Measurements from ENCODE around the gene CTSH. TPM values are rescaled to one million over a fixed set of nuclear protein-coding genes. Genes with fewer than 3 reads are reported as not detected.
"Not testable (repeated sequence)": the region's sequence is repeated elsewhere in the genome, so short reads cannot be mapped to it uniquely, and the experiment has no call there.

Gene CTSH
- polyA plus RNA-seq, 1 donor (not counting 4 experiments of a cell fraction or from before 2014, with no cell fraction given), result 23.0 TPM

GRCh38 chr15:78906316-78906620, 38.6 kb downstream of the CTSH start:
- Histone ChIP-seq H2AFZ (ENCODE audit: control insufficient read depth, low read length) (no peak overlapping the region), H4K20me1 (ENCODE audit: control insufficient read depth, extremely low read depth, insufficient read depth, low read length) (no peaks in the 10 kb centered on the region), H3K9me1 (ENCODE audit: control insufficient read depth, extremely low read depth, insufficient read depth, low read length) (no peaks in the 10 kb centered on the region), H3K9me3 (ENCODE audit: control insufficient read depth, low read depth, low read length) (no peaks in the 10 kb centered on the region), H3K9ac (ENCODE audit: control insufficient read depth, extremely low read depth, insufficient read depth, low read length) (no peak overlapping the region), H3K4me1 (ENCODE audit: control insufficient read depth, extremely low read depth, insufficient read depth, low read length) (no peaks in the 10 kb centered on the region), H3K27me3 (ENCODE audit: control insufficient read depth, extremely low read depth, insufficient read depth, low read length) (no peaks in the 10 kb centered on the region), H3K79me2 (ENCODE audit: control insufficient read depth, insufficient read depth, low read length) (no peaks in the 10 kb centered on the region), H3K27ac (ENCODE audit: control insufficient read depth, insufficient read depth, low read length) (no peak overlapping the region), H3K4me2 (ENCODE audit: control insufficient read depth, extremely low read depth, insufficient read depth, low read depth, low read length) (no peak overlapping the region), H3K4me3 (ENCODE audit: control insufficient read depth in 2 of 3, extremely low read depth in 1 of 3, insufficient read depth in 2 of 3, low read depth in 1 of 3, low read length in 3 of 3) (no peak overlapping the region), H3K36me3 (ENCODE audit: control insufficient read depth in 2 of 2, extremely low read depth in 1 of 2, insufficient read depth in 2 of 2, low read length in 2 of 2) (peaks cover 25 to 31% of the 10 kb centered on the region in 2 experiments)
- FAIRE-seq, result no peak
- TF ChIP-seq EZH2 (IDR thresholded peaks at IDR 0.05; ENCODE audit: low read length) (no peak), CTCF (optimal IDR thresholded peaks at IDR 0.05 in 1 of 3, IDR thresholded peaks at IDR 0.05 in 1 of 3, conservative IDR thresholded peaks at IDR 0.05 in 1 of 3; ENCODE audit: extremely low read depth in 1 of 3, insufficient read depth in 2 of 3, low read length in 3 of 3) (no peak)
- DNase-seq (ENCODE audit: low read depth, low spot score), result no peak
- dilution Hi-C loops (cut with MboI; ENCODE audit: extremely low pct_ligation_motif_present, low sequenced_read_pairs), result no loop called here

- dilution Hi-C loops (cut with MboI; ENCODE audit: extremely low pct_ligation_motif_present, low sequenced_read_pairs), result no loop called here
- Histone ChIP-seq H3K9me3 (ENCODE audit: control insufficient read depth, low read depth, low read length) (no peaks in the 10 kb centered on the region), H3K27ac (ENCODE audit: control insufficient read depth, insufficient read depth, low read length) (no peak overlapping the region), H3K4me1 (ENCODE audit: control insufficient read depth, extremely low read depth, insufficient read depth, low read length) (no peaks in the 10 kb centered on the region), H3K79me2 (ENCODE audit: control insufficient read depth, insufficient read depth, low read length) (no peaks in the 10 kb centered on the region), H3K36me3 (ENCODE audit: control insufficient read depth in 2 of 2, extremely low read depth in 1 of 2, insufficient read depth in 2 of 2, low read length in 2 of 2) (peaks cover 20 to 32% of the 10 kb centered on the region in 2 experiments), H4K20me1 (ENCODE audit: control insufficient read depth, extremely low read depth, insufficient read depth, low read length) (no peaks in the 10 kb centered on the region), H3K4me3 (ENCODE audit: control insufficient read depth in 2 of 3, extremely low read depth in 1 of 3, insufficient read depth in 2 of 3, low read depth in 1 of 3, low read length in 3 of 3) (no peak overlapping the region), H3K4me2 (ENCODE audit: control insufficient read depth, extremely low read depth, insufficient read depth, low read depth, low read length) (no peak overlapping the region), H2AFZ (ENCODE audit: control insufficient read depth, low read length) (no peak overlapping the region), H3K9me1 (ENCODE audit: control insufficient read depth, extremely low read depth, insufficient read depth, low read length) (no peaks in the 10 kb centered on the region), H3K27me3 (ENCODE audit: control insufficient read depth, extremely low read depth, insufficient read depth, low read length) (no peaks in the 10 kb centered on the region), H3K9ac (ENCODE audit: control insufficient read depth, extremely low read depth, insufficient read depth, low read length) (no peak overlapping the region)
- FAIRE-seq (no peak), DNase-seq (ENCODE audit: low read depth, low spot score) (no peak)
- TF ChIP-seq EZH2 (IDR thresholded peaks at IDR 0.05; ENCODE audit: low read length), result no peak
- TF ChIP-seq CTCF (optimal IDR thresholded peaks at IDR 0.05 in 1 of 3, IDR thresholded peaks at IDR 0.05 in 1 of 3, conservative IDR thresholded peaks at IDR 0.05 in 1 of 3; ENCODE audit: extremely low read depth in 1 of 3, insufficient read depth in 2 of 3, low read length in 3 of 3), result no peak
Measured at GRCh38 chr15:78904599-78905358, 40.1 kb downstream of the CTSH start.

- not testable (repeated sequence) for H4K20me1 ChIP-seq (ENCODE audit: control insufficient read depth, extremely low read depth, insufficient read depth, low read length)
Measured at GRCh38 chr15:78902281-78903032, 42.4 kb downstream of the CTSH start.

More at GRCh38 chr15:78902281-78903032, 42.4 kb downstream of the CTSH start:
- H3K4me1 ChIP-seq (ENCODE audit: control insufficient read depth, extremely low read depth, insufficient read depth, low read length); H2AFZ ChIP-seq (ENCODE audit: control insufficient read depth, low read length); FAIRE-seq; H3K4me3 ChIP-seq (ENCODE audit: control insufficient read depth in 2 of 3, extremely low read depth in 1 of 3, insufficient read depth in 2 of 3, low read depth in 1 of 3, low read length in 3 of 3); H3K9me3 ChIP-seq (ENCODE audit: control insufficient read depth, low read depth, low read length); H3K27me3 ChIP-seq (ENCODE audit: control insufficient read depth, extremely low read depth, insufficient read depth, low read length); H3K27ac ChIP-seq (ENCODE audit: control insufficient read depth, insufficient read depth, low read length); H3K9me1 ChIP-seq (ENCODE audit: control insufficient read depth, extremely low read depth, insufficient read depth, low read length); H3K79me2 ChIP-seq (ENCODE audit: control insufficient read depth, insufficient read depth, low read length); H3K9ac ChIP-seq (ENCODE audit: control insufficient read depth, extremely low read depth, insufficient read depth, low read length); DNase-seq (ENCODE audit: low read depth, low spot score); H3K4me2 ChIP-seq (ENCODE audit: control insufficient read depth, extremely low read depth, insufficient read depth, low read depth, low read length); dilution Hi-C loops (cut with MboI; ENCODE audit: extremely low pct_ligation_motif_present, low sequenced_read_pairs): not testable (repeated sequence)
- H3K36me3 ChIP-seq (ENCODE audit: control insufficient read depth in 2 of 2, extremely low read depth in 1 of 2, insufficient read depth in 2 of 2, low read length in 2 of 2), result peaks cover 22 to 47% of the 10 kb centered on the region in 2 experiments

All from keratinocyte (primary cell).